Measurements from ENCODE around the gene STRBP.

Gene STRBP

DNA sequence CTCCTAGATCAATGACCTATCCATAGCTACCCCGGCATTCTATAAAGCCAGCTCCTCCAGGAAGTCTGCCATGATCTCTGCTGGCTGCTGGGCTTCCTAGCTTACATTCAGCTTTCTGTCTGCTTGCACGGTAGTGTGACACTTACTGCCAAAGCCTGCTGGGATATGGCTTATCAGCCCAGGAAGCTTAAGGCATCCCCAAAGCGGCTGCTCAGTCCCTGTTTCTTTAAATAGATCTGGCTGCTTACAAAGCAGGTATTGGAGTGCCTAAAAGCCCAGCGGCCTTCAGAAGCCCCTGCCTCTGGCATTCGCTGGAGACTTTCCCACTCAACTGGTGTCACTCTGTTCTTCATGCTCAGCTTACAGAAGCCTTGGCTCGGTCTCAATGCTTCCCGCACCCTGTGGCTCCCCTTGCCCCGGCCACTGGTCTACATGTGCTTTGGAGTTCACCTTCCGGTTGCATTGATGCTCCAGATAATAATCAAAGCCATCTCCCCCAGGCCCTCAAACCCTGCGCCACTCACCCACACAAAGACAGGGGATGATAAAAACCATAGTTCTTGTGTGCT is 31.3 kb upstream of the STRBP start:
- no peak for DNase-seq (ENCODE audit: low read depth)
- H3K4me3 ChIP-seq (ENCODE audit: low read depth, low read length): no peak overlapping the region
- TF ChIP-seq CTCF (conservative IDR thresholded peaks at IDR 0.05; ENCODE audit: low read depth, low read length): no peak

- no peak overlapping the region for H3K4me3 ChIP-seq (ENCODE audit: low read depth, low read length)
- no peak for TF ChIP-seq CTCF (conservative IDR thresholded peaks at IDR 0.05; ENCODE audit: low read depth, low read length)
- no peak for DNase-seq (ENCODE audit: low read depth)
Measured at GRCh38 chr9:123296174-123296573, 27.8 kb upstream of the STRBP start.

- no peak for DNase-seq (ENCODE audit: low read depth)
- H3K4me3 ChIP-seq (ENCODE audit: low read depth, low read length): no peak overlapping the region
- TF ChIP-seq CTCF (conservative IDR thresholded peaks at IDR 0.05; ENCODE audit: low read depth, low read length): no peak
Measured at GRCh38 chr9:123291736-123292135, 23.4 kb upstream of the STRBP start.

DNA sequence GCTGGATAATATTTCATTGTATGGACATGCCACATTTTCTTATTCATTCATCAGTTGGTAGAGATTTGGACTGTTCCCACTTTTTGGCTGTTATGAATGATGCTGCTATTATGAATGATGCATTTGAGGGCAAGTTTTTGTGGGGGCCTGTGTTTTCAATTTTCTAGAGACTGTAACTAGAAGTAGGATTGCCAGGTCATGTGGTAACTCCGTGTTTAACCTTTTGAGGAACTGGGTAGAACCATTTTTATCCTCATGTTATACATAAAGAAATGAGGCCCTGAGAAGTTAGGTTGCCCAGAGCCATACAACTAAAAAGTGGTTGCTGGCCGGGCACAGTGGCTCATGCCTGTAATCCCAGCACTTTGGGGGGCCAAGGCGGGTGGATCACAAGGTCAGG is 22.4 kb upstream of the STRBP start:
- H3K4me3 ChIP-seq (ENCODE audit: low read depth, low read length): no peak overlapping the region
- TF ChIP-seq CTCF (conservative IDR thresholded peaks at IDR 0.05; ENCODE audit: low read depth, low read length): no peak

DNA sequence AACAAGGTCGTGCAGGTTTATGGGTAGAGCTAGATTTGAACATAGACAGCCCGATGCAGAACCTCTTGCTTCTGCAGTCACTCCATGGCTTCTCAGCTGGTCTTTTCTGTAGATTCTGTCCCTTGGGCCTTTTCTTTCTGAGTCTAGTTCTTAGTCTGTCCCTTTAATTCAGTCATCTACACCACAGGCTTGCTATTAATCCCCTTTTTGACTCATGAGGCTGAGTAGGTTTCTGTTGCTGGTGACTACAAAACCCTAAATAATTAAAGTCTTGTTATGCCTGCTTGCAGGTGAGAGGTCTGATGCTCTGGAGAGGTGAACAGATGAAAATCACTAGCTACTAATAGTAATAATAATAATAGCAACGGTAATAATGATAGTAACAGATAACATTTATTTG is 19.3 kb upstream of the STRBP start:
- no peak overlapping the region for H3K4me3 ChIP-seq (ENCODE audit: low read depth, low read length)
- no peak for TF ChIP-seq CTCF (conservative IDR thresholded peaks at IDR 0.05; ENCODE audit: low read depth, low read length)
- no peak for DNase-seq (ENCODE audit: low read depth)

More for the DNA sequence above, 22.4 kb upstream of the STRBP start:
- no peak for DNase-seq (ENCODE audit: low read depth)

DNA sequence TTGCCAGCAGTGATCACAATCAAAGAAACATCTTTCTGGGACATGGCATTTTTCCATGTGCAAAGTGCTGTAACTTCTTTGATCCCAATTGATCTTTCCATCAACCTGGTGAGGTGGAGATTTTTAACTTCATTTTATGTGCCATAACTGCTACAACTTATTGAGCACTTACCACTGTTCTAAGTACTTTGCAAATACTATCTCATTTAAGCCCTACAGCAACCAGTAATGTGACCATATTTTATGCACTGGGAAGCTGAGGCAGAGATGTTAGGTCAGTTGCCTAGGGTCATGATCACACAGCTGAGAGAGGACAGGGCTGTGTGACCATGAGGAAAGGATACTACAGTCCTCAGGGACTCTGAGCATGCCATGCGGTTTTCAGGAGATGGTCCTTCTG is 17.9 kb upstream of the STRBP start:
- H3K4me3 ChIP-seq (ENCODE audit: low read depth, low read length): no peak overlapping the region
- no peak for TF ChIP-seq CTCF (conservative IDR thresholded peaks at IDR 0.05; ENCODE audit: low read depth, low read length)
- no peak for DNase-seq (ENCODE audit: low read depth)

DNA sequence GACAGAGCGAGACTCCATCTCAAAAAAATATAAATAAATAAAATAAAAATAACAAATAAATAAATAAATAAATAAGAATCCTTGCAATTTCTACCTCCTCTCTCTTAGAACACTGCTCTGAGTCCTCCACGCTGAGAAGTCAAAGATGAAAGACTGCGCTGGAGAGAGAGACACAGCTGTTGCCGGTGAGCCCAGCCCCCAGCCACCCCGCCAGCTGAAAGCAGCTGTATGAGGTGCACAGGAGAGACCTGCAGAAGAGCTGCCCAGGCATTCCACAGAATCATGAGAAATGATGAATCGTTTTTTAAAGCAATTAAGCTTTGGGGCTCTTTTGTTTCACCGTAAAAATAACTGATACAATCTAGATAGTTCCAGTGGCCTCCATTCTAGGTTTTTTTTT is 16.3 kb upstream of the STRBP start:
- no peak for DNase-seq (ENCODE audit: low read depth)
- TF ChIP-seq CTCF (conservative IDR thresholded peaks at IDR 0.05; ENCODE audit: low read depth, low read length): no peak
- H3K4me3 ChIP-seq (ENCODE audit: low read depth, low read length): no peak overlapping the region
